NCI-H1092 treated with DMSO at 0.1 percent for 48 hours (cell line): ENCODE measurements around the gene MDH1.
"Not testable (repeated sequence)": the region's sequence is repeated elsewhere in the genome, so short reads cannot be mapped to it uniquely, and the experiment has no call there.

Source experiments
- DNase-seq: peaks from one replicate; lab custom pipeline; 2025; lab: John Stamatoyannopoulos, UW

The MDH1 gene

GRCh38 chr2:63589148-63589958 lies 590 bp downstream of the MDH1 start:
- peak; percentile 38 for DNase-seq

- DNase-seq = no peak
Observed at GRCh38 chr2:63590626-63591408, 2.1 kb downstream of the MDH1 start.

- no peak for DNase-seq
Observed at GRCh38 chr2:63591566-63592175, 2.9 kb downstream of the MDH1 start.

GRCh38 chr2:63594660-63595059 lies 5.9 kb downstream of the MDH1 start:
- no peak for DNase-seq

GRCh38 chr2:63596401-63596883 lies 7.7 kb downstream of the MDH1 start:
- no peak for DNase-seq

GRCh38 chr2:63598981-63599380 lies 10.2 kb downstream of the MDH1 start:
- no peak for DNase-seq

GRCh38 chr2:63600881-63601460 lies 12.2 kb downstream of the MDH1 start:
- no peak for DNase-seq

- DNase-seq = no peak
Observed at GRCh38 chr2:63604666-63605065, 15.9 kb downstream of the MDH1 start.

- DNase-seq = not testable (repeated sequence)
Observed at GRCh38 chr2:63608865-63609264, 20.1 kb downstream of the MDH1 start.

- no peak for DNase-seq
Observed at GRCh38 chr2:63610525-63610924, 21.8 kb downstream of the MDH1 start.

- DNase-seq = no peak
Observed at GRCh38 chr2:63613391-63613901, 24.7 kb downstream of the MDH1 start.

GRCh38 chr2:63614448-63614968 lies 25.7 kb downstream of the MDH1 start:
- DNase-seq = no peak

GRCh38 chr2:63614983-63615945 lies 26.5 kb downstream of the MDH1 start:
- no peak for DNase-seq

GRCh38 chr2:63617366-63617765 lies 28.6 kb downstream of the MDH1 start:
- DNase-seq = no peak

- no peak for DNase-seq
Observed at GRCh38 chr2:63619328-63619727, 30.6 kb downstream of the MDH1 start.

- no peak for DNase-seq
Observed at GRCh38 chr2:63622751-63623150, 34.0 kb downstream of the MDH1 start.

- DNase-seq = not testable (repeated sequence)
Observed at GRCh38 chr2:63623763-63624162, 35.0 kb downstream of the MDH1 start.

GRCh38 chr2:63627866-63628265 lies 39.1 kb downstream of the MDH1 start:
- DNase-seq = no peak

- no peak for DNase-seq
Observed at GRCh38 chr2:63628403-63628942, 39.7 kb downstream of the MDH1 start.

GRCh38 chr2:63631501-63631900 lies 42.7 kb downstream of the MDH1 start:
- DNase-seq = no peak
